GM03348 (cell line): ENCODE data around the gene IL2RA.

Source experiments
- DNase-seq: peaks from one replicate; pipeline ENCODE4 v3.0.0; 2012; ENCODE audit warnings: low spot score

IL2RA gene

GRCh38 chr10:6038071-6038631 lies 24.0 kb downstream of the IL2RA start:
- DNase-seq, result no peak

- no peak for DNase-seq
These were observed 24.7 kb downstream of the IL2RA start for GRCh38 chr10:6037422-6037821.

DNA sequence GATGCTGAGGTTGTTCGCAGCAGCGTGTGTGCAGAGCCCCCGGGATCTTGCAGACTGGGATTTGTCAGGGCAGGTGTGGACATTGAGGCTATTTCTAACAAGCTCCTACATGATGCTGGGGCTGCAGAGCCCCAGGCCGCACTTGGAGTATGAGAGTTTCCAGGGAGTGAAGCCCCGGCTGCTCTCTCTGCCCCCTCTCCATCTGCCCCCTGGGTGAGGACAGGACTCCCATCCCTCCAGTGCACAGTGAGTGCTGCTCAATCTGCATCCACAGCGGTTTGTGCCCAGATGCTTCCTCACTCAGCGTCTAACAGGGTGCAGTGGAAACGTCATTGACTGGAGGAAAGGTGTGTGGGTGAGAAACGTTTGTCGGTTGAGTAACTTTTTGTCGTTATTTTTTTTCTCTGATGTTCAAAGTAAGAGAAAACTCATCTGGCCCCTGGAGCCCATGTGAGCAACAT lies 25.3 kb downstream of the IL2RA start:
- DNase-seq, result no peak

DNA sequence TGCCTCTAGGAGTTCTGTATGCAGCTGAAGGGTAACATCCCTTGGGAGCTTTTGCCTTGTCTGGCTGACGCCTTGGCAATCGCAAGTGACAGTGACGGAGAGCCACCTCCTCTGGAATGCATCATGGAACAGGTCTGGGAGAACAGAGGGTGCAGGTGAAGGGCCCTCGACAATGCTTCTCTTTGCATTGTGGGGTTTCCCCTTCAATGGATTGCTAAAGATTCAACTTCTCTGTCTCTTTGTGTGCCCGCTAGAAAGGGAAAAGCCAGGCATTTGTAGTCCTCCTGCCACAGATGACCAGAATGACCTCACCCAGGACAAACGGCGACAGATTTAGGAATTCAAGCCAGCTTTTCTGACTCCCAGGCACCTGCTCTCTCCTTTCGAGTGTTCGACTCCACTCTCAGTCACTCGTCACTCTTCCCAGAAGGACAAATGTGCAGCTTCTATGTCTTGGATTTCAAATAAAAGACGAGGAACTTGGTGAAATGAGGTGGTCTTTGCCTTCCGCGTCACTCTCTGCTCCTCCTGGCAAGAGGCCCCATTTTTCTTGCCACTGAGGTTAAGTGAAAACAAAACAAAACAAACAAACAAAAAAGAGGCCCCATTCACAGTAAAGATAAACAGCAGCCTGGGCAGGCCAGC lies 26.1 kb downstream of the IL2RA start:
- no peak for DNase-seq

- DNase-seq, result no peak
These were observed 26.9 kb downstream of the IL2RA start for GRCh38 chr10:6035101-6035834.

- no peak for DNase-seq
These were observed 27.8 kb downstream of the IL2RA start for GRCh38 chr10:6034371-6034770.

DNA sequence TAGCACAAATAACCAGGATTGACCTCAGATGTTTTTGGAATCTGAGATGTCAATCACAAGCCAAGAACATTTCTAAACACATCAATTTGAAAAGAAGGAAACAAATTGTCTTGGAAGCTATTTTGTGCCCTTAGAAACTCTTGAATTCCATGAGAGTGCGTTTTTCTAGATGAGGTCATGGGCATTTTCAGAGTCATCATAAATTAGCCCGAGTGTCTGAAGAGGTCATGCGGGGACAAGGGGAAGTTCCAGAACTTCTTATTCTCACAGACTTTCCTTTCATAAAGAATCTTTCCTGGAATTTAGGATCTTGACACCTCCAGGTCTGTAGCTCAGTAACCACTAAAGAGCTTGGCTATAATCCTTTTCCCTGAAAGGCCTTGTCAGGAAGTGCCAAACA lies 28.2 kb downstream of the IL2RA start:
- peak; percentile 59 for DNase-seq

DNA sequence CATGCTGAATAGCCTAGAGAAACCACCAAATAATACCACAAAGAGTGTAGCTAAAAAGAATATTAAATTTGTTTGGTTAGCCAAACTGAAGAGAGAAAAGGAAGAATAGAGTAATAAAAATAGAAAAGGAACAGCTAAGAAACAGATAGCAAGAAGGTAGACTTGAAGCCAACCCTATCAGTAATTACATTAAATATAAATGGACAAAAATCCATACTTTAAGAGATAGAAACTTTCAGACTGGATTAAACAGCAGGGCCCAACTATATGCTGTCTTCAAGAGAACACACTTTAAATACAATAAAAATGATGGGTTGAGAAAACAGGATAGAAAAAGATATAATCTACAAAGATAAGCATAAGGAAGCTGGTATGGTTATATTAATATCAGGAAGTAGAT lies 31.2 kb downstream of the IL2RA start:
- no peak for DNase-seq

GRCh38 chr10:6030217-6030616 lies 31.9 kb downstream of the IL2RA start:
- no peak for DNase-seq

DNA sequence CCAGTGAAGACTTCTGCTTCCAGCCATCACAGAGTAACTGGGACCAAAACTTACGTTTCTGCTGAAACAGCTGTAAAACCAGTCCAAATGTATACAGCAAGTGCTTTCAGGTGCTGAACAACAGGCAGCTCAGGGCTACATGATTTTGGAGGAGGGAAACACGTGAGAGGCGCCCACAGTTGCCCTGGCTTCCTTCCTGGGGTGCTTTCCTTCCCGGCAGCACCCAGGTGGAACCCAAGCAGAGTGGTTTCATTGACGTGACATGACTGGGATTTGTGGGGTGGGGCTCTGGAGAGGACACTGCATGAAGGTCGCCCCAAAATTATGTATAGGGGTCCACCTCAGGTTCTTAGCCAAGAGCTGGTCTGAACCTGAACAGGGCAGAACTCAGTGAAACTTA lies 34.2 kb downstream of the IL2RA start:
- no peak for DNase-seq

GRCh38 chr10:6025683-6026255 lies 36.4 kb downstream of the IL2RA start:
- DNase-seq, result no peak

- DNase-seq, result no peak
These were observed 37.9 kb downstream of the IL2RA start for GRCh38 chr10:6024334-6024682.

DNA sequence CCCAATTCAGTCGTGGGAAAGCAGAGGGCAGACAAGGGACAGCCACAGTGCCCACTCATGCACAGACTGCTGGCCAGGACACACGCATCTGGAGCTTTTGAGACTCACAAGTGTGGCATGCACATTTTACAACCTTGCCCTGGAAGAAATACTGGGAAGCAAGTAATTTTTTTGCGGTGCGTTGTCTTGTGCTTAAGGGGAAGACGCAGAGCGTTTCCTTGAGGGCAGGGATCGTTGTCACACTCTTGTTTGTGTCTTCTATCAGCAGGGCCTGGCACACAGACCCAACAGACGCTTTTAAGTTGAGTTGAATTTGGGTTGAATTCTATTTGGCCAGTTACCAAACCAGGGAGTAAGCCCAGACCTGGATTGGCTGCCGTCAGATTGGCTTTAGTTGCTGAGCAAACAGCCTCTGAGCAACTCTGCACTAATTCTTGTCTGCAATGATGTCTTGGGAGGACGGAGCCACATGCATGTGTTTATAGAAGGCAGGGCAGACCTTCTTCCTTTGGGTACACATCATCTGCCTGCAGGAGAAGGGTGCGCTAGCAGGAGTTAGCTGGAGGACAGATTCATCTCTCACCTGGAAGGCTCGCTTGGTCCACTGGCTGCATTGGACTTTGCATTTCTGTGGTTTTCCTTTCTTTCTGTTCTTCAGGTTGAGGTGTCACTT lies 38.4 kb downstream of the IL2RA start:
- DNase-seq, result peak; percentile 63

- DNase-seq, result no peak
These were observed 39.5 kb downstream of the IL2RA start for GRCh38 chr10:6022660-6023059.

GRCh38 chr10:6020826-6021225 lies 41.3 kb downstream of the IL2RA start:
- no peak for DNase-seq

DNA sequence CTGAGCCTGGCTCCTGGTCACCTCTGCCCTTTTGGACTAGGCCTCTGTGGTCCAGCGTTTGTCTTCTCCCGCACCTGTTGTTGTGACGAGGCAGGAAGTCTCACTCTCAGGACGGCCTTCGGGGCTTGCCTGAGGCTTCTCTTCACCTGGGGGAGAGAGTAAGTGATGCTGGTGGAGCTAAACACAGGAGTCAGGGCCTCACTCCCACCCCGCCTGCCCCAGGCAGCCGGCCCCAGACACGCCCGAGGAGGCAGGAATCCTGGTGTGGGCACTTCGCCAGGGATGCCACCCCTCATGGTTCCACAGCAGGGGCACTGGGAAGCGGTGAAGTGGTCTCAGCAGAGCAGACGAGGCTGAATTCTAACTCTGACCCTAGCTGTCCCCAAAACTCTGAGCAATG lies 42.4 kb downstream of the IL2RA start:
- no peak for DNase-seq

- DNase-seq, result no peak
These were observed 43.0 kb downstream of the IL2RA start for GRCh38 chr10:6019010-6019782.

GRCh38 chr10:6018422-6018821 lies 43.7 kb downstream of the IL2RA start:
- no peak for DNase-seq

GRCh38 chr10:6017781-6018354 lies 44.3 kb downstream of the IL2RA start:
- no peak for DNase-seq

- peak; percentile 70 for DNase-seq
These were observed 47.9 kb downstream of the IL2RA start for GRCh38 chr10:6014241-6014761.
